HG03432 (cell line): ENCODE results near the gene POC1B.

Experiments
- ATAC-seq: cut with Tn5 transposase; IDR thresholded peaks from one replicate; pipeline ENCODE4 v1.9.1; 2021; ENCODE audit warnings: mild to moderate bottlenecking, moderate library complexity; ENCODE audit not compliant: unreplicated experiment

POC1B gene

DNA sequence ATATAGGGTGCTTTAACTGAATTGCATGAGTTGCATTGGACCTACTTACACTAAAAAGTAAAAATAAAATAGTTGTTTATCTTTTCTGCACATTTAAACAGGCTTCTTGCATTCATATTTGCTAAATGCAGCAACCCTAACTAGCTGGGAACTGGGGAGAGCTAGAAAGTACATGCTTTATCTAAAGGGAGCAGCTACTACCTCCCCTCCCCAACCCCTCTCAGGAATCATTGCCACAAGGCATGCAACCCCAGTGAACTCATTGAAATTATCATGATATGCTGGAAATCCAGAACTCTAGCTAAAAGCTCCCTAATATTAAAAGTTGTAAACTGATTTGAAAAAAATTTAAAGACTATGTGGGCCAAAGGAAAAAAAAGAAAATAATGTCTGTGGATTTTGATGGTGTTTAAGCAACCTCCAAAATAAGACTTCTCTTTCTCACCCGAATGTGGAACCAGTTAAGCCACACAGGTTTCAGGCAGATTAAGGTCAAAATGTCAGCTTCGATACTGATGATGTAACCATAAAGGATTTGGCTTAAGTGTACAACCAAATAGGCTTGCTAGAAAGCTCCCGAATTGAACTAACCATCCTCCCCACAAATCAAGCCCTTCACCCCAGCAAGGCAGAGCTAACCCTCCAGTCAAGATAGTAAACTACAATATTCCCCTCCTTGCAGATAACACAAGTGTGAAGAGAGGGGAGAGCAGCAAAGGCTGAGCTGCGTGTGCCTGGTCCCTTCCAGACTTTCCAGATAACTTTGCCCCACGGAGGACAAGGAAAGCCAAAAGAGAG is 13.8 kb upstream of the POC1B start:
- peak; percentile 37 for ATAC-seq

DNA sequence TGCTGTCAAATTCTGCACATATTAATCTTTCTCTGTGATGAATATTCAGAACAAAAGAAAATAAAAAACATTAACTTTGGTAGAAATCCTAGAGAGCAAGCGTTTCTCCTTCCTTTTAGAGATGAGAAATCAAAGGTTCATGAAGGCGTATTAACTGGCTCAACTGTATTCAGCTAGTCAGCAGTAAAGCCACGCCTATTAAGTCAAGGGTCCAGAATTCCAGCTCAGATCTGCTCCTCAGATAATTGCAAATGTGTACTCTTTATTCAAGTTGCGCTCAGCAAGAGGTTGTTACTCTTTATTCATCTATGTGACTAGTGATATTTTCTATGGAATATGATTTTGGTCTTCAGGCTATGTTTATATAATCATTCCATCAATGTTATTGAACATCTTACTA is 13.1 kb upstream of the POC1B start:
- ATAC-seq, result no peak

DNA sequence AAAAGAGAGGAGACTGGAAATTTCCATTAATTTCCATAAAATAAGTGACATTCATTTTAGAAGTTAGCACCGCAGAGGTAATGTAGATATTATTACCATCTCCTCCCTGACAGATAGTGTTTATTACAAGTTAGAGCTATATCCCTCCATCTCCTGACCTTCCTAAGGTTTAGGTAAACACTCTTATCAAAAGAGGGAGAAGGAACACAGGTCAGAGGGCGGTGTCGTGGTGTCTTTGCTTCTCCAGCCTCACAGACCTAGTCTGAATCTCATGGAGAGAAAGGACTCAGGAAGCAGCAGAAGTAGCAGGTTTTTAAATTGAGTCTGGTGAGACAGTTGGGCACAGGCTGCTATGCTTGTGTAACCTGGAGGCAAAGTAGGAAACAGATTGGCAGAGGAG is 11.5 kb upstream of the POC1B start:
- ATAC-seq, result no peak

DNA sequence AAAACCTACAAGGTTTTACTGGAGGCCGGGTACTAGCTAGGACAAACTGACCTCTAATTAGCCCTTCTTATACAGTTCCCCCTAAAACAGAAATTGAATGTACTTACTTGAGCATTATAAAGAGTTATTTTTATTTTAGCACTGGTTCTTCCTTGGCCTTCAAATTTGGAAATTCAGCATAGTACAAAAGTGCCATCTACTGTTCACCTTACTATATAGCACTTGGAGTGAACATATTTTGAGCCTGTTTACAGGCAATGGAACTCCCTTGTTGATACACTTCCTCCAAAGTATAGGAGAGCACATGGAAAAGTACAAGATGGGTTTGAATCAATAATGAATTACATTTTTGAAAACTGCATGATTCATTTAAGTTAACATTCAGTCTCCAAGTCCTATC is 3.9 kb upstream of the POC1B start:
- ATAC-seq, result no peak

DNA sequence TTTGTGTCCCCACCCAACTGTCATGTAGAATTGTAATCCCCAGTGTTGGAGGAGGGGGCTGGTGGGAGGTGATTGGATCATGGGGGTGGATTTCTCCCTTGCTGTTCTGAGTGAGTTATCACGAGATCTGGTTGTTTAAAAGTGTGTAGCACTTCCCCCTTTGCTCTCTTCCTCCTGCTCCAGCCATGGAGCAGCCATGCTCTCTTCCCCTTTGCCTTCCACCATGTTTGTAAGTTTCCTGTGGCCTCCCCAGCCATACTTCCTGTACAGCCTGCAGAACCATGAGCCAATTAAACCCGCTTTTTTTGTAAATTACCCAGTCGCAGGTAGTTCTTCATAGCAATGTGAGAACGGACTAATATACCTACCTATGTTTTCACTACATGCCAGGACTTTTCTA is 2.6 kb upstream of the POC1B start:
- ATAC-seq, result no peak

DNA sequence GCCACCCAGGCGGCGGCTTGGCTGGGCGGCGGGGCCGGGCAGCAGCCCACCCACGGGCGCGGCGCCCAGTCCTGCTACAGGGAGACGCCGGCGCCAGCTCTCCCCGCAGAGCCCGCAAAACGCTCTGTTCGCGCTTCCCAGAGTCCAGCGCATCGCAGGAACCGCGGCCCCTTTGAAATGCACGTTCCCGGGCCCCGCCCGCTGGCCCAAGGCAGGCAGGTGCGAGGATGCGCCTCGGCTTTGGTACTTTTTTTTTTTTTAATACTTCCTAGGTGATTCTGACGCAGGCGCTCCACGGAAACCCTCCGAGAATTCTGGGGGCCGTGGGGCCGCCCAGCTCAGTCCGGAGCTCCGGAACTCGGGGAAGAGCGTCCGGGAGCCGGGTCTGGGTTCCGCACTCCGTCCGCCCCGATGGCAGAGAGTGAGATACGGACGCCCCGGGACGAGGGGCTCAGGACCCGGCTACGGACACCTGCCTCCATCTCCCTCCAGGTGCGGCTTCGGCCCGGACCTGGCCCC is 483 bp downstream of the POC1B start:
- ATAC-seq, result peak; percentile 33

DNA sequence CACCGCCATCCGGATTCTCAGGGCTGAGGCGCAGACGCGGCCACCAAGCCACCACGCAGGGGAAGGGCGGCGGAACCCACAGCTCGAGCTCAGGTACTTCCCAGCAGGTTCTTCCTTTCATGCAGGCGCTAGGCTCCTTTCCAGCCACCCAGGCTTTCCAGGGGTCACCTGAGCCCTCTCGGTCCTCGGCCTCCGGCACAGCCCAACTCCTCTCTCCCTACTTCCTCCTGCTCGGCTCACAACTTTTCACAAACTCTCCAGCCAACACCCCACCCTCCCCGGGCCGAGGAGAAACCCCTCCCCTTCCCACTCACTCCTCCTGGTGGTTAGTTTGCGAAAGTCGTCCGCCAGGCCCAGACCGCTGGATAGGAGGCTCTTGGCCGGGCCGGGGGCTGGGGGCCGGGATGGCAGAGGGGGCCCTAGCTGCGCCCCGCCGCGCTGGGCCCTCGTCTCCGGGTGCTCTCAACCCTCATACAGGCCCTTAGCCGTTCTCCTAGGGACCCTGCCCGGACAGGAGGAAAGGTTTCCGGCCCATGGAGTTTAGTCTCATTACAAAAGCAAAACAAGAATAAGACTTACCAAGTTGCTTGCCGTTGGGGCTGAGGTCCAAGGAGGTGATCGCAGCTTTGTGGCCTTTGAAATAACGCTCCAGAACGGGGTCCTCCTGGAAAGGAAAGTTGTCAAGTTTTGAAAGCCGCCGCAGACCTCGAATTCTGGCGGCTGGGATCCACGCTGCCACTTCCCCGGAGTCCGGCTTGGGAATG is 1.1 kb downstream of the POC1B start, which contains the start of gene GALNT4:
TSS of gene GALNT4 (minus strand) at position 256 of the 764 bp plus-strand sequence. CDS start at position 9, 247 bp downstream.
- ATAC-seq, result peak; percentile 78

DNA sequence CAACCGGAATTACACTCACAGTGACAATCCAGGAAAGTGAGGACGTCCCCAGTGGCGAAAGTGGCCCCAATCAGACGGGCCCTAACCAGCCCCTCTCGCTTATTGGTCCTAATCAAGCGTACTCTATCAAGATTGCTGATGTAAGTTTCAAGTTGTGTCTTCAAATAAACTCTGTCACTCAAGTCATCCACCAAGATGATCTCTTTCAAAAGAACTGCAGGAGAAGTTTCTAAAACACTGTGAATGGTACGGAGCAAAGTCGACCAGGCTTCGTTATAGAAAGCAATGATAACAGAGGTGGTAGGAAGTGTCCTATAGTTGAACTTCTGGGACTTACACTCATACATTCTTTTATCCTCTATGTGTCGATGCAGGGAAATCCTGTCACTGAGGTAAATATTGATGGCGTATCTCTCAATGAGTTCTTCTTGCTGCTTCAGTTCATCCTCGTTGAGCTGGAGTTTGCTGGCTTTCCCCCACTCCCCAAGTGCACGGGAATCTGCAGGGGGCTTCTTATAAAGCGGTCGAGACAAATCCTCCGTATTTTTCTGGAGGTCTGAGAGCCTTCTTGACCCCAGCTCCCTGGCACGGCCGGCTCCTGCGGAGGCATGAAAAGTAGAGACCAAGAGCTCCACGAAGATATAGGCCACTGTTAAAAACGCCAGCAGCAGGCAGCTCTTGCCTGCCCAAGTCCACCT is 1.9 kb downstream of the POC1B start:
- no peak for ATAC-seq

DNA sequence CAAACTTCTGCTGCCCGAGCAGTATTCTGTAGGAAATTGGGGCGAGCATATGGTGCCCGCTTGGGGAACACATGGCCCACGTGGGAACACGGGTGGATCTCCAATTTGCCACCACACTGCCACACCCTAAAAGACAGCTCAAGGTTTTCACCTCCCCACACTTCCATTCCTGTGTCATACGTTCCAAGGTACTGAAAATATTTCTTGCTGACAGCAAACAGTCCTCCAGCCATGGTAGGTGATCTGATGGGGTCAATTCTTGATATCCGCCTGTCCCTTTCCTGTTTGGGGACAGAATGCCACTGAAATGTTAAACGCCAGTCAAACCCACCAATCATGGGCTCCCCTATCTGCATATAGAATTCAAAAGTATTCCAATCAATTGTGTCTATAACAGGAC is 2.5 kb downstream of the POC1B start:
- ATAC-seq, result no peak

DNA sequence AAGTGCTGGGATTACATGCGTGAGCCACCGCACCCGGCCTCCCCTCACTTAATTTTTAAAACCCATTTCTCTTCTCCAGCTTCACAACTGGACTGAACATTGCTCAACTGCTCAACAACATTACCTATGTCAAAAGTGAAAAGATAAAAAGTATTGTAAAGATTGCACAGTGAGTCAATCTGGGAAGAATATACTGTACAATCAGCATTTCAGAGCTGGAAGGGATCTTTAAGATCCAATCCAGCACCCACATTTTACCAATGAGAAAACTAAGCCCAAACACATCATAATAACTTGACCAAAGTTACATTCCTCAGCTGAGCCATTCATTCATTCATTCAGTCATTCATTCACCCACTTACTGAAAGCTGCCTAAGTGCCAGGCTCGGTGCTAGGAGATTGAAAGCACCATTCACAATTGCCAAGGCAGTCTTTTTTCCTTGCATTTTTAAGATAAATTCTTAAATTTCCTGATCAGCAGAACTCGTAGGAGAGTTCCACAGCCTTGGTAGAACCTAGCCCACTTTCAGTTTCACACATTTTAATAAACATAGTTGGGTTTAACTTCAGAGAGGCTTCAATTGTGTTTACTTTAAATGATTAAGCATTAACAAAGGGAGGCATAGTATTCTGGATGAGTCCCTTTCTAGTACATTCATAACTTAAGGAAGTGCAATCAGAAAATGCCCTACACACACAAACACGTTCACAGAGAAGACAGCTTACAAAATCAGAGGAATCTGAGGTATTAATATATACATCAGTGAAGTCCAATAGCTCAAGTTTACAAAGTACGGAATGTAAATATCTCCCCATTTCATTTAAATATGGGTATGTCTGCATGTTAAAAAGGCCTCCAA is 4.3 kb downstream of the POC1B start:
- no peak for ATAC-seq

DNA sequence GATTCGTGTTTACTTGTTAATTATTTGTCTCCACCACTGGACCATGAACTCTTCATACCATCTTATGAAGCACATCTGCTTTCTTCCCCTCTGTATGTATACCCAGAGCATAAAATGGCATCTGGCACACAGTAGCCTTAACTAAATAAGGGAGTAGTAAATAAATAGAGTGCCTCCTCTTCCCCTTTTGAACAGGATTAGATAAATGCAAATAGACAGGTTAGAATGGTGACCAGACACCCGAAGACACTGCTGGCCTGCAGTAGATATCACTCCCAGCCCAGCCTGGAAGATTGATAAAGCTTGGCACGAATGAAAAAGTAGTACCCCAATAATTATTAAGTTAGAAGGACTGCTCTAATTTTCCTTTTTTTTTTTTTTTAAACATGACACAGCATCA is 8.1 kb downstream of the POC1B start:
- ATAC-seq, result no peak

DNA sequence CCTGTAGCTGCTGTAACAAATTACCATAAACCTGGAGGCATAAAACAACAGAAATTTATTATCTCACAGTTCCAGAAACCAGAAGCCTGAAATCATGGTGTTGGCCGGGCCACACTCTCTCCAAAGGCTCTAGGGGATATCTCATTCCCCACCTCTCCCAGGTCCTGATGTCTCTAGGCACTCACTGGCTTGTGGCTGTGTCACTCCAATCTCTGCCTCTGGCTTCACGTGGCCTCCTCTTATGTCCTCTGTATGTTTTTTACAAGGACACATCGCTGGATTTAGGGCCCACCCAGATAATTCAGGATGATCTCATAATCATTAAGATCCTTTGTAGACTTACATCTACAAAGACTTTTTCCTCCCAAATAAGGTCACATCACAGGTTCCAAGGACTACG is 9.2 kb downstream of the POC1B start:
- no peak for ATAC-seq

DNA sequence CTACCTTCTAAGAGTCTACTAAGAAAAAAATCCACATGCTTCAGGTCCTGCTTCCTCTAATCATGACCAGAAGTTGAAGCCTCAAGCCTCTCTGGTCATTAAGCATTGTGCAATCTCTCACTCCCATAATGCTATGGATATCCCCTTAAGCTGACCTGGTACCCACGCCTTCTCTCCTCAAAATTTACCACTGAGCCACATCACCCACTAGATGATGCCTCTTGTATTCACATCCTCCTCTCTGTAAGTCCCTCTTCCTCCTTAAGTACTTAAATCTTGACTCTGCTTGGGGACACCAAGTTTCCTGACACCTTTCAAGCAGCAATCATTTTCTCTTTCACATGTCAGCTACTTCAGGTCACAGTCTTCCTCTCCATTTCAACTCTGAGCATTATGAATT is 11.1 kb downstream of the POC1B start:
- peak; percentile 84 for ATAC-seq

DNA sequence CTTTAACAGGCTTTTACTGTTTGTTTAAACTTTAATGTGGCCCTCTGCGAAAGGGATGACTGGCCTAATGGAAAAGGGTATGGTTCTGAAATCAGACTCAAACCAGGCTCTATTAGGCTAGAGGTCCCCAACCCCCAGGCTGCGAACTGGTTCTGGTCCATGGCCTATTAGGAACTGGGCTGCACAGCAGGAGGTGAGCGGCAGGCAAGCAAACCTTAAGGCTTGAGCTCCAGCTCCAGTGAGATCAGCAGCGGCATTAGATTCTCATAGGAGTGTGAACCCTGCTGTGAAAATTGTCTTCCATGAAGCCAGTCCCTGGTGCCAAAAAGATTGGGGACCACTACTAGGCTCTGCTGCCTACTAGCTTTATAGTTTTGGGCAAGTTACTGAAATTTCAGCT is 12.3 kb downstream of the POC1B start:
- ATAC-seq, result no peak

DNA sequence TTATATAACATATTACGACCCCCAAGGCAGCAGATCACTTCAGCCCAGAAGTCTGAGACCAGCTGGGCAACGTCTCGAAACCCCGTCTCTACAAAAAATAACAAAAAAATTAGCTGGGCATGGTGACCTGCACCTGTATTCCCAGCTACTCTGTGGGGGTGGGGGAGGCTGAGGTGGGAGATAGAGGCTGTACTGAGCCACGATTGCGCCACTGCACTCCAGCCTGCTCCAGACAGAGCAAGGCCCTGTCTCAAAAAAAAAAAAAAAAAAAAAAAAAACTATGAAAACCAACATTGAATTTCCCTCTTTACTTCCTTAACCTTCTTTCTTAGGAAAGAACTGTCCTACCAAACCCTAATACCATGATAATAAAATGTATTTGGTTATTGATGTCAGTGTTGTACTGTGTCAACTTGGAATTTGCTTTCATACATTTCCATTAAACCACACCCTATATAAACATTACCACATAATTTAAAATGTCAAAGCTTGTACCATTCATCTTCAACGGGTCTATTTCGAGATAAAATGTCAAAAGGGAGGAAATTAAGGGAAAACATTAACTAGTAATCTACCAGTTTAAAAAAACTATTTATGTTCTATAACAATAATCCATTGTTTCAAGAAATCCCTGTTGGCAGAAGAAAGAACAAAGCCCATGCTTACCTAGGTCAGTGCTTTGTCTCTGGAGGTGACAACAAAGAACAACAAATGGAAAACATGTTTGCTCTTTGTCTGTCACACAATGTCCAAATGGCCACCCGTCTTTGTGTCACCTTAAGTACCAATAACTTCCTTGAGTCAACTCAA is 18.6 kb downstream of the POC1B start:
- no peak for ATAC-seq

DNA sequence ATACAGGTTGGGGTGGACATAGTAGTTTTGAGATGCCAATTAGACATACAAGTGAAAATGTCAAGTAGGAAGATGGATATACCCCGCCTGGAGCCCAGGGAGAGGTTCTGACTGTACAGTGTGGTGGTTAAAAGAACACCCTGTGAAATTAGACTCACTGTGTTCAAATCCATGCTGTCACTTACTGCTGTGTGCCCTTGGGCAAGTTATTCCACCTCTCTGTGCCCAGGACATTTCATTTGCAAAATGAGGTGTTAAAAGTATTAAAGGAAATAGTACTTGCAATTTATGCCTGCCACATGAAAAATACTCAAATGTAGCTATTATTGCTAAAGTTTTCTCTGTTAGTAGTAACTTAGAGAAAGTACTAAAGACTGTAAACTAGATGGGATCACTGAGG is 19.8 kb downstream of the POC1B start:
- ATAC-seq, result no peak

DNA sequence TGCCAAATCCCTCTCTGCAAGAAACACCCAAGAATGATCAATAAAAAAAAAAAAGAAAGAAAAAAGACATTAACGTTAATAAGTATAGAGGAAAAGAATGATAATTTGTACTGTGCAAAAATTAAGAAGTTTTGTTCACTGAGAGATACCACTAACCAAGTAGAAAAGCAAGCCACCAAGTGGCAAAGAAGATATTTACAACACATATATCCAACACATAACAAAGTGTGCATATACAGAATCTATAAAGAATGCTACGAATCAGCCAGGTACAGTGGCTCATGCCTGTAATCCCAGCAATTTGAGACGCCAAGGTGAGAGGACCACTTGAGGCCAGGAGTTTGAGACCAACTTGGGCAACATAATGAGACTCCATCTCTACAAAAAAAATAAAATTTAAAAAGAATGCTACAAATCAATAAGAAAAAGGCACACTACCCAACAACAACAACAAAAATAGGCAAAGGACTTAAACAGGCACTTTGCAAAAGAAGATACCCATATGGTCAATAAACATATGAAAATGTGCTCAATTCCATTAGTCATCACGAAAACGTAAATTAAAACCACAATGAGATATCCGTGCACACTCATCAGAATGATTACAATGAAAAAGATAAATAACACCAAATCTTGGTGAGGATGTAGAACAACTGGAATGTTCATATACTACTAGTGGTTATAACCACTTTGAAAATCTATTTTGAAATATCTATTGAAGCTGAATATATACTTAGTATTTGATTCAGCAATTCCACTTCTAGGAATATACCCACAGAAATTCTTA is 21.1 kb downstream of the POC1B start:
- no peak for ATAC-seq

DNA sequence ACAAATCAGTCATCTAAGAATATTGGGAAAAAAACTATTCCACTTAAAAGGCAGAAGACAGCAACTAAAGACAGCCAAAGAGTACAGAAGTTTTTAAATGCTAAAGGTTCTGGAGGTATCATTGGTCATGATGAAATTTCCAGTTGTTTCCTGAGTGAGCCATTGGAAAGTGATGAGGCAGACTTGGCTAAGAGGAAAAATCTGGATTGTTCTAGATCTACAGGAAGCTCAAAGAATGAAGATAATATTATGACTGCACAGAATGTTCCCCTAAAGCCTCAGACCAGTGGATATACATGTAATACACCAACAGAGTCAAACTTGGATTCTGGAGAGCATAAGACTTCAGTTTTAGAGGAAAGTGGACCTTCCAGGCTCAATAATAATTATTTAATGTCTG is 24.1 kb downstream of the POC1B start:
- ATAC-seq, result no peak

DNA sequence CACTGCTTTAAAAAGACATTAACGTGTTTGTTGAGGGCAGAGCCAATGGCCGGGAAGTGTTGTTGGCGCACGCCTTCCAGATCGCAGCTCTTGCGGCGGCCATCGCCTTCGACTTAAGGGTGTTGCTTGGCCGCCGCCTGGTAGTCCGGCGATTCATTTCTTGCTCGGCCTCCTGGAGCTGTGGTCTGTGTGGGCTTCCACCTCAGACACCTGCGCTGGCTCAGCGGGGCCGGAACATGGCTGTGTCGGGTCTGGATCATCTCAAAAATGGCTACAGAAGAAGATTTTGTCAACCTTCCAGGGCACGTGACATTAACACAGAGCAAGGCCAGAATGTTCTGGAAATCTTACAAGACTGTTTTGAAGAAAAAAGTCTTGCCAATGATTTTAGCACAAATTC is 26.0 kb downstream of the POC1B start:
- ATAC-seq, result no peak
